ENCODE measurements around the gene SLC5A6. TPM values are rescaled to one million over a fixed set of nuclear protein-coding genes. Genes with fewer than 3 reads are reported as not detected.

Gene SLC5A6
- total RNA-seq, 2 experiments from 2014 or later: 55.5 to 60.1 TPM

- TF ChIP-seq CTCF (conservative IDR thresholded peaks at IDR 0.05; ENCODE audit: low read length) (no peak), EZH2phosphoT487 (IDR thresholded peaks at IDR 0.05; ENCODE audit: borderline replicate concordance, low read depth, low read length) (no peak)
- intact Hi-C loops (cut with micrococcal nuclease; ENCODE audit: unreplicated experiment): no loop called here
- H3K4me1 ChIP-seq (ENCODE audit: insufficient read depth, low read length, poor library complexity, severe bottlenecking): peaks cover 30% of the 10 kb centered on the region
- H2AFZ ChIP-seq (ENCODE audit: low read length): no peak overlapping the region
- BruUV-seq (replicated peaks): no TSS peak
- no peaks in the 10 kb centered on the region; the same call in 1 of the 2 replicates for H4K20me1 ChIP-seq (ENCODE audit: insufficient read depth, low read length)
- H3K27ac ChIP-seq (ENCODE audit: low read depth, low read length, poor library complexity, severe bottlenecking): no peak overlapping the region
- peaks cover 43% of the 10 kb centered on the region for H3K79me2 ChIP-seq (ENCODE audit: insufficient read depth, low read depth, low read length)
- CTCF ChIA-PET (ENCODE audit: unreplicated experiment): no interaction called here
- no peak overlapping the region for H3K4me2 ChIP-seq (ENCODE audit: low read length)
- POLR2A ChIA-PET: interaction anchor here (0.7 to 0.9 kb wide), 2 partner anchors 9 to 58 kb away, joined by 3 read pairs; no protein-coding TSS in a partner anchor
- no peak for DNase-seq (ENCODE audit: low spot score)
- no peak overlapping the region for H3K4me3 ChIP-seq (ENCODE audit: low read depth, low read length, poor library complexity, severe bottlenecking)
- no peaks in the 10 kb centered on the region for H3K9me3 ChIP-seq (ENCODE audit: low read length)
- peaks cover 95% of the 10 kb centered on the region for H3K36me3 ChIP-seq (ENCODE audit: insufficient read depth, low read length)
- no peaks in the 10 kb centered on the region for H3K9me2 ChIP-seq (ENCODE audit: insufficient read depth, low read length)
Observed at GRCh38 chr2:27221166-27221565, 9.1 kb upstream of the SLC5A6 start.

- ChIA-PET POLR2A (interaction anchor here (0.5 to 2.1 kb wide), 5 partner anchors 10 to 741 kb away, joined by 3 to 15 read pairs (median 4); no protein-coding TSS in a partner anchor), CTCF (ENCODE audit: unreplicated experiment) (no interaction called here)
- no peak for DNase-seq (ENCODE audit: low spot score)
- no peaks in the 10 kb centered on the region for H3K9me2 ChIP-seq (ENCODE audit: insufficient read depth, low read length)
- peaks cover 30% of the 10 kb centered on the region for H3K4me1 ChIP-seq (ENCODE audit: insufficient read depth, low read length, poor library complexity, severe bottlenecking)
- H3K27ac ChIP-seq (ENCODE audit: low read depth, low read length, poor library complexity, severe bottlenecking): no peak overlapping the region
- H3K9me3 ChIP-seq (ENCODE audit: low read length): no peaks in the 10 kb centered on the region
- intact Hi-C loops (cut with micrococcal nuclease; ENCODE audit: unreplicated experiment): no loop called here
- no peaks in the 10 kb centered on the region for H4K20me1 ChIP-seq (ENCODE audit: insufficient read depth, low read length)
- peak overlapping the region; percentile 7; the same call in 1 of the 2 replicates for H3K4me2 ChIP-seq (ENCODE audit: low read length)
- no peak overlapping the region for H2AFZ ChIP-seq (ENCODE audit: low read length)
- H3K4me3 ChIP-seq (ENCODE audit: low read depth, low read length, poor library complexity, severe bottlenecking): no peak overlapping the region
- BruUV-seq (replicated peaks): no TSS peak
- peaks cover 92% of the 10 kb centered on the region for H3K36me3 ChIP-seq (ENCODE audit: insufficient read depth, low read length)
- H3K79me2 ChIP-seq (ENCODE audit: insufficient read depth, low read depth, low read length): peaks cover 43% of the 10 kb centered on the region
- TF ChIP-seq CTCF (conservative IDR thresholded peaks at IDR 0.05; ENCODE audit: low read length) (no peak), EZH2phosphoT487 (IDR thresholded peaks at IDR 0.05; ENCODE audit: borderline replicate concordance, low read depth, low read length) (no peak)
Observed at GRCh38 chr2:27220091-27220490, 8.0 kb upstream of the SLC5A6 start.

- POLR2A ChIA-PET: interaction anchor here (0.6 to 2.1 kb wide), 10 partner anchors 11 to 131 kb away, joined by 3 to 15 read pairs (median 3); partner anchors contain the start of gene MPV17
- intact Hi-C loops (cut with micrococcal nuclease; ENCODE audit: unreplicated experiment): no loop called here
- Histone ChIP-seq H3K36me3 (ENCODE audit: insufficient read depth, low read length) (peaks cover 90% of the 10 kb centered on the region), H2AFZ (ENCODE audit: low read length) (no peak overlapping the region), H3K4me1 (ENCODE audit: insufficient read depth, low read length, poor library complexity, severe bottlenecking) (peaks cover 30% of the 10 kb centered on the region), H3K9me2 (ENCODE audit: insufficient read depth, low read length) (no peaks in the 10 kb centered on the region), H3K4me3 (ENCODE audit: low read depth, low read length, poor library complexity, severe bottlenecking) (peak overlapping the region; percentile 86), H3K4me2 (ENCODE audit: low read length) (peak overlapping the region; percentile 99), H3K9me3 (ENCODE audit: low read length) (no peaks in the 10 kb centered on the region), H3K79me2 (ENCODE audit: insufficient read depth, low read depth, low read length) (peaks cover 46% of the 10 kb centered on the region), H3K27ac (ENCODE audit: low read depth, low read length, poor library complexity, severe bottlenecking) (peak overlapping the region; percentile 77), H4K20me1 (ENCODE audit: insufficient read depth, low read length) (no peaks in the 10 kb centered on the region)
- no peak for DNase-seq (ENCODE audit: low spot score)
- no TSS peak for BruUV-seq (replicated peaks)
- CTCF ChIA-PET (ENCODE audit: unreplicated experiment): interaction anchor here (0.5 to 1.2 kb wide), 4 partner anchors 13 to 258 kb away, joined by 3 read pairs; no protein-coding TSS in a partner anchor
- no peak for TF ChIP-seq EZH2phosphoT487 (IDR thresholded peaks at IDR 0.05; ENCODE audit: borderline replicate concordance, low read depth, low read length)
- TF ChIP-seq CTCF (conservative IDR thresholded peaks at IDR 0.05; ENCODE audit: low read length): no peak
Observed at GRCh38 chr2:27219091-27219490, 7.0 kb upstream of the SLC5A6 start.
